ENCODE results near the gene PLXNB3.

DNA sequence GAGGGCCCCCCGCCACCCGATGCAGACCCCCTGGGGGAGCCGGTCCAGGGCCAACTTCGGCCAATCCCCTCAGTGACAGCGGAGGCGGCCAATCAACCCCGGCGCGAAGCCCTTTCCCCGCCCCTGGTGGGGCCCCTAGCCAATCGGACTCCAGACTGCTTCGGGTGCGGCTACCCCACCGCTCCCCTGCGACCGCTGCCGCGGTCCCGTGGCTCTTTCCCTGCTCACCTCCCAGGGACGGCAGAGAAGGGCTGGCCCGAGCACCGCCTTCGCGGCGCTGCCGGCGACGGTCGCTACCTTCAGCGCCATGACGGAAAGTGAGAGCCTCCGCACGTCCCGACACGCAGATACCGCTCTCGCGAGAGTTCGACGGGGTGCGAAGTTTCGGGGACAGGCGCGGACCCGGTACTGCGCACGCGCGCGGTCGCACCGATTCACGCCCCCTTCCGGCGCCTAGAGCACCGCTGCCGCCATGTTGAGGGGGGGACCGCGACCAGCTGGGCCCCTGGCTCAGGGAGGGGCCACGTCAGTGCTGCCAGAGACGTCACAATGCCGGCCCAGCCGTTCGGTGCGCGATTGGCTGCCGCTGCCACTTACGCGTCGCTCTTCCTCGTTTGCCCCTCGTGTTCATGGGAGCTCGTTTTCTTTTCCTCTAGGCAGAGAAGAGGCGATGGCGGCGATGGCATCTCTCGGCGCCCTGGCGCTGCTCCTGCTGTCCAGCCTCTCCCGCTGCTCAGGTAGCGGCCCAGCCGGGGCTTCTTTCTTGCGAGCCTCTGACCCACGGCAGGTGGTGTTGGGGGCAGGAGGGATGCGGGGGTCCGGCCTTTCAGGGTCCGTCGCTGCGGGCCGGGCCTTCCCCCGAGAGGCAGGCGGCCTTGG lies 30.2 kb downstream of the PLXNB3 start, which contains the start of the genes IDH3G and SSR4:
- TF ChIP-seq, protein P1, sequence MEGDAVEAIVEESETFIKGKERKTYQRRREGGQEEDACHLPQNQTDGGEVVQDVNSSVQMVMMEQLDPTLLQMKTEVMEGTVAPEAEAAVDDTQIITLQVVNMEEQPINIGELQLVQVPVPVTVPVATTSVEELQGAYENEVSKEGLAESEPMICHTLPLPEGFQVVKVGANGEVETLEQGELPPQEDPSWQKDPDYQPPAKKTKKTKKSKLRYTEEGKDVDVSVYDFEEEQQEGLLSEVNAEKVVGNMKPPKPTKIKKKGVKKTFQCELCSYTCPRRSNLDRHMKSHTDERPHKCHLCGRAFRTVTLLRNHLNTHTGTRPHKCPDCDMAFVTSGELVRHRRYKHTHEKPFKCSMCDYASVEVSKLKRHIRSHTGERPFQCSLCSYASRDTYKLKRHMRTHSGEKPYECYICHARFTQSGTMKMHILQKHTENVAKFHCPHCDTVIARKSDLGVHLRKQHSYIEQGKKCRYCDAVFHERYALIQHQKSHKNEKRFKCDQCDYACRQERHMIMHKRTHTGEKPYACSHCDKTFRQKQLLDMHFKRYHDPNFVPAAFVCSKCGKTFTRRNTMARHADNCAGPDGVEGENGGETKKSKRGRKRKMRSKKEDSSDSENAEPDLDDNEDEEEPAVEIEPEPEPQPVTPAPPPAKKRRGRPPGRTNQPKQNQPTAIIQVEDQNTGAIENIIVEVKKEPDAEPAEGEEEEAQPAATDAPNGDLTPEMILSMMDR (IDR thresholded peaks at IDR 0.05): peak in 2 of 6 experiments; percentile 10 to 15
- TF ChIP-seq POLR2A (IDR thresholded peaks at IDR 0.05): peak; percentile 38 to 58

All from adrenal gland (tissue), 5 donors.